BJ (cell line): ENCODE results near the gene CLEC4G. TPM values are rescaled to one million over a fixed set of nuclear protein-coding genes. Genes with fewer than 3 reads are reported as not detected.

Source experiments
- CTCF ChIA-PET: fragments of 350-600 bp; formaldehyde crosslinking; extraction: SDS; loops from one replicate; lab custom pipeline; 2021; ENCODE audit warnings: antibody characterized with exemption, inconsistent platforms; lab: Yijun Ruan, JAX
- POLR2A ChIA-PET: fragments of 300-600 bp; sonication (Branson Sonifier 250); formaldehyde crosslinking; extraction: SDS; loops from one replicate; lab custom pipeline; 2021; ENCODE audit warnings: antibody characterized with exemption; lab: Charles Lee
- DNase-seq: peaks from one replicate; pipeline ENCODE4 v3.0.0-alpha.2; 2011; ENCODE audit warnings: low read depth
- H3K27me3 ChIP-seq: 2 replicates; pipeline ENCODE4 v1.6.0; 2011; ENCODE audit warnings: low read length; ENCODE audit not compliant: control insufficient read depth, insufficient read depth
- H3K36me3 ChIP-seq: 2 replicates; pipeline ENCODE4 v1.5.1; 2011; ENCODE audit warnings: low read length; ENCODE audit not compliant: control insufficient read depth, insufficient read depth
- H3K4me3 ChIP-seq: 2 replicates; pipeline ENCODE4 v1.5.1; 2011; ENCODE audit warnings: low read depth, mild to moderate bottlenecking, control low read depth, low read length
- CTCF ChIP-seq: IDR thresholded peaks from 2 replicates; pipeline ENCODE4 v1.5.1; 2011; ENCODE audit warnings: low read depth, mild to moderate bottlenecking, control low read depth, inconsistent platforms, low read length, moderate library complexity; ENCODE audit not compliant: insufficient read depth
- polyA plus RNA-seq: library from polyadenylated mRNA; depleted of rRNA; stranded (reverse); fragments of >200 nt; gene quantifications from 2 replicates; pipeline ENCODE4 v1.2.3, GENCODE V29; 2011

Gene CLEC4G
- polyA plus RNA-seq, 1 experiment = not detected

GRCh38 chr19:7691497-7691896, 40.4 kb downstream of the CLEC4G start:
- ChIA-PET POLR2A (no interaction called here), CTCF (no interaction called here)
- no peak overlapping the region for H3K4me3 ChIP-seq
- H3K36me3 ChIP-seq = no peaks in the 10 kb centered on the region
- TF ChIP-seq CTCF = no peak
- no peaks in the 10 kb centered on the region; the same call in 1 of the 2 replicates for H3K27me3 ChIP-seq
- DNase-seq = no peak

DNA sequence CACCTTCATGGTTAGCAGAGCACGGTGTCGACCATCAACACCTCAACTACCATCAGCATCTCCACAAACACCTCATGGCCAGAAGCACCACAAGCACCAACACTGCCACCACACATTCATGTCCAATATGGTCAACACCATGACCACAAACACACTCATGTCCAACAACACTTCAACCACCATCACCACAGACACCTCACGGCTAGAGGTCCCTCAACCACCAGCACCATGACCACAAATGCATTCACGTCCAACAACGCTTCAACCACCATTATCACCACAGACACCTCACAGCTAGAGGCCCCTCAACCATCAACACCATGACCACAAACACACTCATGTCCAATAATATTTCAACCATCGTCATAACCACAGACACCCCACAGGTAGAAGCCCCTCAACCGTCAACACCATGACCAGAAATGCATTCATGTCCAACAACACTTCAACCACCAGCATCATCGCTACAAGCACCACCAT, 41.1 kb downstream of the CLEC4G start:
- ChIA-PET CTCF (interaction anchor here (0.9 kb wide), 1 partner anchor 10 kb away, joined by 3 read pairs; the partner anchor contains the start of gene TRAPPC5), POLR2A (no interaction called here)
- Histone ChIP-seq H3K27me3 (no peaks in the 10 kb centered on the region), H3K36me3 (no peaks in the 10 kb centered on the region), H3K4me3 (no peak overlapping the region)
- TF ChIP-seq CTCF = no peak
- DNase-seq = no peak

DNA sequence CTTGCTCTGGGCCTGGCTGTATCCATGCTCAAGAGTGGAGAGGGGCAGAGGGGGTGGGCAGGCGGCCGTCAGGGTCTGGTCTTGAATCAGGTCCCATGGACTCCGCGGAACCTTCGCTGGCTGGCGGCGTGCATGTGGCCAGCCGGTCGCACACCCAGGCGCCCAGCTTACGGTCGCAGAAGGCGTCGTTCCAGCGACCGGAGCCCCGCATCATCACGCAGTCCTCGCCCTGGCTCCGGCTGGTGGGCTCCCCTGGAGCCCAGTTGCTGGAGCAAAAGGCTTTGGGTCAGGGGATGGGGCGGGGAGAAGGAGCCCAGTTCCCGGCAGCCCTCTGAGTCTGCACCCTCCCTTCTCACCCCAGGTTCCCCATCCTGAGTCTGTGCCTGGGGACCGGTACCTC, 42.7 kb downstream of the CLEC4G start:
- Histone ChIP-seq H3K27me3 (no peaks in the 10 kb centered on the region), H3K36me3 (no peaks in the 10 kb centered on the region), H3K4me3 (no peak overlapping the region)
- no peak for DNase-seq
- POLR2A ChIA-PET = no interaction called here
- CTCF ChIA-PET = interaction anchor here (0.6 kb wide), 1 partner anchor 110 kb away, joined by 3 read pairs; no protein-coding TSS in a partner anchor
- TF ChIP-seq CTCF = no peak

DNA sequence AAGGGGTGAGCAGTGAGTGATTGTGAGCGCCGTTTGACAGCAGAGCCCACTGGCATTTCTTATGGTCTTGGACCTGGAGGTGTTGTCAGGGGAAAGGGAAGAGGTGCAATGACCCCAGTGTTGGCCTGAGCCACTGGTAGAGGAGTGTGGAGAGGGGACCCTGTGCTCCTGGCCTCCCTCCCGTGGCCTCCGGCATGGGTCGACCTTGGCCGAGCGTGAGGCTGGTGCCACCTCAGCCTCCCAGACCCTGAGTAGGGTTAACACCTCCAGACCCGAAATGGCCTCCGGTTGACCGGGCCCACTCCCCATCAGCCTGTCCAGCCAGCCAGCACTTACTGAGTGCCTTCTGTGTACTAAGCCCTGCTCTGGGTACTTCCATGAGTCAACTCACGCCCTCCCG, 44.7 kb downstream of the CLEC4G start:
- peaks cover 7% of the 10 kb centered on the region for H3K36me3 ChIP-seq
- no peak for TF ChIP-seq CTCF
- POLR2A ChIA-PET = no interaction called here
- no peak overlapping the region for H3K4me3 ChIP-seq
- no peaks in the 10 kb centered on the region for H3K27me3 ChIP-seq
- CTCF ChIA-PET = interaction anchor here (2.3 kb wide), 1 partner anchor 118 kb away, joined by 8 read pairs; no protein-coding TSS in a partner anchor
- no peak for DNase-seq

DNA sequence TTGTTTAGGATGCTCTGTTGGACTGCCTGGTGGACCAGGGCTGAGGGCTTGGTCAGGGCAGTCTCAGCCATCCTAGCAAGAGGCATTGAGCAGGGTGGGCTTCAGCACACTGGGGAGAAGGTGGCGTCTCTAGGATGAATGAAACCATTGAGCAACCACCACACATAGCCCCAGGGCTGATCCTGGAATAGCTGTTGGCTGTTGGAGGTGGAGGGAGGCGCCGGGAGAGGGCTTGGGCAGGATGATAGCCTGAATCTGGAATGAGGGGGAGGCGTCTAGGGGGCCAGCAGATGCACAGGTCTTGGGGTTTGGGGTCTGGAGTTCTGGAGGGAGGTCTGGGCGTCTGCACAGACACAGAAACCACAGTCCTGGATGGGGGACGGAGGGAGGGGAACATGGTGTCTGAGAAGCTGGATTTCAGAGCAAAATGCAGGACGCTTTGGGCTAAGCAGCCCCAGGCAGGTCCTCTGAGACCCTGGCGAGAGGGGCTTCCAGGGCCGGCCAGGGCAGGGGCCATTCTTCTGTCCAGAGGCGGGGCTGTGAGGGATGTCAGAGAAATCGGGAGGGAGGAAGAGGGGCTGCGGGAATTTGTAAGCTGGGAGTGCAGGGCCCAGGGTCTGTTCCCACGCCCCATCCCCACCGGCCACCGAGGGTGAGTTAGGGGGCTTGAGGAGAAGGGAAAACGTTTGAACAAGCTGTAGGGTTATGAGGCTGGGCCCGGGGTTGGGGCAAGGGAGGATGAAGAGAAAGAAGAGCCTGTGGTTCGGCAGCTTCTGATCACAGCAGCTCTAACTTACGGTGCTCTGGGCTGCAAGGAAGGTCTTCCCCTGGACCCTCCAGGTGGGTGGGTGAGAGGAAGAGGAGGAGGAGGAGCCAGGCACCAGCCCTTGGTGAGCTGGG, 46.1 kb downstream of the CLEC4G start:
- ChIA-PET POLR2A (no interaction called here), CTCF (interaction anchor here (0.5 to 2.3 kb wide), 4 partner anchors 8 to 892 kb away, joined by 3 to 8 read pairs (median 3); no protein-coding TSS in a partner anchor)
- H3K36me3 ChIP-seq = peaks cover 8% of the 10 kb centered on the region
- no peak for DNase-seq
- H3K27me3 ChIP-seq = no peaks in the 10 kb centered on the region
- TF ChIP-seq CTCF = no peak
- no peak overlapping the region for H3K4me3 ChIP-seq
